Stimulated activated naive CD4-positive, alpha-beta T cell treated with Interleukin-2 at 50 U/mL for 16 hours (primary cell): ENCODE data around the gene TCP1.
"Not testable (repeated sequence)": the region's sequence is repeated elsewhere in the genome, so short reads cannot be mapped to it uniquely, and the experiment has no call there.

Experiments used
- DNase-seq: peaks from one replicate; lab custom pipeline; 2025; lab: John Stamatoyannopoulos, UW

The TCP1 gene

DNA sequence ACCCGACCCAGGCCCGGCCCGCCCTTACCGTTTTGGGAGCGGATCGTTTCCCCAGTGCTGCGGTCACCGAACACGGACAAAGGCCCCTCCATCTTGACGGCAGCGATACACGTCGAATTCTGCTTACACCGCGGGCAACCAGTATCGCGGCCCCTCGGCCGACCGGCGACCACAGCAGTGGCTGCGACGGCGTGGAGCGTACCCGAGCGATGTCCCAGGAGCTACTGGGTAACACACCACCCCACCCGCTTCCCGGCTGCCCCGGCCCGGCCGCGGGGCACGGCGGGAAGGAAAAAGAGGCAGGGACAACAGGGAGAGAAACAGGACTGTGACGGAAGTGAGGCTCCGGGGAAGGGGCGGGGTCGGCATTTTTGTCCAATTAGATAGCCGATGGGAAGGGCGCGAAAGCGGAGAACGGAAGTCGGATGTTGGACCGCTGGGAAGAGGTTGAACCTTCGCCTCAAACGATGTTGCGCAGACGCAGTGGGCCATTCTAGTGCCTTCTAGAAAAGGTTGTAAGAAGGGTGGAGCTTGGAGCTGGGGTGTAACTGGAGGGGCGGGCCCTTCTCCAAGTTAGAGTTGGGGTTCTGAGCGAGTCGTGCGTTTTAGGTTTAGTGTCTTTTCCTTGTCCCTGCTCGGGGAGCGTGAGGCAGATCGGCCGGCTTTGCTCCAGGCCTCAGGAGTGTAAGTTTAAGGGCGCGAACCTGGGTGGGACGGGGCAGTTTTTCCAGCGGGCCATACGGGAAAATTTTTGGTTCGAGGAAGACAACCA lies at the start of gene TCP1:
Gene TCP1, minus strand, starts transcription at position 226 of the 772 bp plus-strand sequence. Its CDS starts 134 bp downstream, at position 92.
- DNase-seq = peak; percentile 100

GRCh38 chr6:159838020-159838744 lies 48.8 kb upstream of the TCP1 start:
- no peak for DNase-seq

GRCh38 chr6:159837511-159837910 lies 48.1 kb upstream of the TCP1 start:
- no peak for DNase-seq

DNA sequence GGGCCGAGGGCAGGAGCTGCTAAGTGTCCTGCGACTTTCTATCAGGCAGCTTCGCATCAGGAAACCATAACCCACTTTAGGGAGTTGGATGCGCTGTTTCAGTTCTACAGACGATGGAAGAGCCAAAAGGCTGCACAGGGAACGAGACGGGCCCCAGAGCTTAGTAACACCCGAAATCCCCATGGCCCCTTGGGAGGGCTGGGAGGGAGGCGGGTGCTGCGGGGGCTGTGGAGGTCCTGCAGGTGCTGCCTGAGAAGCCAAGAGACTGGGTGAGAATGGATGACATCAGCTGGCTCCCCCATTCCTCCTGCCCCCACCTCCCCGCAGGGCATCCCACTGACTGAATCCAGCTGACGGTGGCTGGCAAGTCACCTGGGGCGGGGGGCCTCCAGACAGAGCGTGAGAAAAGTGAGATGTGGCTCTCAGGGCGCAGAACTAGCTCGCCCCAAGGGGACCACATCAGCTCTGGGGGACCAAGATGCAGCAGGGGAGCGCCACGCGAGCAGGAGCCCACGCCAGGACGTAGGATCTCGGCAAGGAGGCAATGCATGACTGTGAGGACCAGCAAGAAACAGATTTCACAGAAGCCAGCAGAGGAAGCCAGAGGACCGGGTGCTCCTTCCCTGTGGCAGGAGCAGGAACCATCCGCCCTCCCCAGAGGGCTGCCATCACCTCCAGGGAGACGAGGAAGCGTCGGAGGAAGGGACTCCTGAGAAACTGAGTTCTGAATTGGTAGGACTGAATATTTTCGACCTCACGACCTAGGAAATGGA lies 47.5 kb upstream of the TCP1 start:
- DNase-seq = no peak

- DNase-seq = no peak
Measured at GRCh38 chr6:159833997-159834603, 44.7 kb upstream of the TCP1 start.

DNA sequence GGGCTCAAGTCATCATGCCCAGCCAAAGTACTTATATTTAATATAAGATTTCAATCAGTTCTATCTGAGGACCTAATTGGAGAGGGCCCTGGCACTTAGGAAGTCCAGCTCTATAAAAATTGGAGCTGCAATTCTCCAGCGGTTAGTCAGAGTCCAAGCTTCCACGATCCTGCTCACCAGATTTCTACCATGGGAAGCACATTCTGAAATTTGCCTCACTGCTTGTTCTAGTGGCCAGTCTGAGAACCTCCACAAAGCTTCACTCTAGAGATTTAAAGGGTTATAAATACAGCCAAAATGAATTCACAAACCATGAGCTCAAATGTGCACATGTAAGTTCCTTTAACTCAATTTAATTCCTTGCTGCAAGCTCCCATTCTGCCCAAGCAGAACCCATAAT lies 44.2 kb upstream of the TCP1 start:
- DNase-seq = no peak

- DNase-seq = no peak
Measured at GRCh38 chr6:159832946-159833345, 43.5 kb upstream of the TCP1 start.

- DNase-seq = no peak
Measured at GRCh38 chr6:159831373-159831679, 41.9 kb upstream of the TCP1 start.

- no peak for DNase-seq
Measured at GRCh38 chr6:159830501-159831372, 41.3 kb upstream of the TCP1 start.

DNA sequence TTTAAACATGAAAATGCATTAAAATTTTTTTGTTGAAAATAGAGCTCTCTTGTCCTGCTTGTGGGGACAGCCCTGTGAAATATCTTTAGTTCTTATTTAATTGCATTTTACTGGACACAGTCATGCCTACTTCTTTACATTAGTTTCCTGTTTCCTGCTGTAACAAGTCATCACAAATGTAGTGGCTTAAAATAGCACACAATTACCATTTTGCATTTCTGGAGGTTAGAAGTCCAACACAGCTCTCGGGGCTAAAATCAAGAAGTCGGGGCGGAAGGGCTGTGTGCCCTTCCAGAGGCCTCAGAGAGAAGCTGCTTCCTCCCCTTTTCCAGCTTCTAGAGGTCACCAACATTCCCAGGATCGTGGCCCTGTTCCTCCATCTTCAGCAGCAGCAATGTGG lies 40.1 kb upstream of the TCP1 start:
- no peak for DNase-seq

- no peak for DNase-seq
Measured at GRCh38 chr6:159828074-159828473, 38.7 kb upstream of the TCP1 start.

DNA sequence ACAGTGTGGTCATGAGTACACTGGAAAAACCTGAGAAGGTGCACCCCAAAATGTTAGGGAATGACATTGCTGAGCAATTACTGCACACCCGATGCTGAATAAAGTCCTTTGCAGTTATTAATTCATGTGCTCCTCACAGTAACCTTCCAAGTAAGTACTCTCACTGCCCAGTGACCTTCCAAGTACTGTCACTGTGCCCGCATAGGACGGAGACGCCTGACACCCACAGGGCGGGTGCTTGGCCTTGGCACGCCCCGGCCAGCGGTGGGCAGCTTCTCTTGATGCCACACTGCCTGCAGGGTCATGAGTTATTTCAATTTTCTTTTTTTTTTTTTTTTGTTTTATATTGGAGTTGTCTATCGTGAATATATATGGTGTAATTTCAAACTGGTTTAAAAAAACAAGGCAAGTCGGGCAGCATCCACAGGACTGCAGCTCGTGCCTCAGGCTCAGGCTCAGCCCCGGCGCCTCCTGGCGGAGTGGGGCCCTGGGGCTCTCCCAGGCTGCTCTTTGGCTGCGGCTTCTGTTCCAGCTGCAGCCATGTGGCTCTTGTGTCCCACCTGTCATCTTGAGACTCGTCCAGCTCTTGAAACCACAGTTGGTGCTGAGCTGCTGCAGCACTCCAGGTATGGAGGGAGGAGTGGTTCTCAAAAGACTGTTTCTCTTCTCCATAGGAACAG lies 37.7 kb upstream of the TCP1 start:
- DNase-seq = no peak

- no peak for DNase-seq
Measured at GRCh38 chr6:159826004-159826403, 36.6 kb upstream of the TCP1 start.

- DNase-seq = not testable (repeated sequence)
Measured at GRCh38 chr6:159824690-159825089, 35.3 kb upstream of the TCP1 start.

DNA sequence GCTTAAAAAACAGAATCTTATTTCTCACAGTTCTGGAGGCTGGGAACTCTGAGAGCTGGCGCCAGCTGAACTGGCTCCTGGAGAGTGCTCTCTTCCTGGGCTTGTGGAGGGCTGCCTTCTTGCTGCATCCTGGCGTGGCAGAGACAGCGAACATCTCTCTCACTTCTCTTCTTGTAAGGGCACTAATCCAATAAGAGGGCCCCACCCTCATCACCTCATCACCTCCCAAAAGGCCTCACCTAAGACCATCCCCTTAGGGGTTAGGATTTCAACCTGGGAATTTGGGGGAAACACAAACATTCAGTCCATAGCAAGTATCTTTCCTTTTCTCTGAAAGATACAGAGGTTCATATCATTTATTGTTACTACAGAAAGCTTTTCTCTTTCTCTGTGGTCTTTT lies 34.6 kb upstream of the TCP1 start:
- DNase-seq = no peak

GRCh38 chr6:159821726-159822125 lies 32.3 kb upstream of the TCP1 start:
- no peak for DNase-seq

- DNase-seq = no peak
Measured at GRCh38 chr6:159821122-159821521, 31.7 kb upstream of the TCP1 start.

DNA sequence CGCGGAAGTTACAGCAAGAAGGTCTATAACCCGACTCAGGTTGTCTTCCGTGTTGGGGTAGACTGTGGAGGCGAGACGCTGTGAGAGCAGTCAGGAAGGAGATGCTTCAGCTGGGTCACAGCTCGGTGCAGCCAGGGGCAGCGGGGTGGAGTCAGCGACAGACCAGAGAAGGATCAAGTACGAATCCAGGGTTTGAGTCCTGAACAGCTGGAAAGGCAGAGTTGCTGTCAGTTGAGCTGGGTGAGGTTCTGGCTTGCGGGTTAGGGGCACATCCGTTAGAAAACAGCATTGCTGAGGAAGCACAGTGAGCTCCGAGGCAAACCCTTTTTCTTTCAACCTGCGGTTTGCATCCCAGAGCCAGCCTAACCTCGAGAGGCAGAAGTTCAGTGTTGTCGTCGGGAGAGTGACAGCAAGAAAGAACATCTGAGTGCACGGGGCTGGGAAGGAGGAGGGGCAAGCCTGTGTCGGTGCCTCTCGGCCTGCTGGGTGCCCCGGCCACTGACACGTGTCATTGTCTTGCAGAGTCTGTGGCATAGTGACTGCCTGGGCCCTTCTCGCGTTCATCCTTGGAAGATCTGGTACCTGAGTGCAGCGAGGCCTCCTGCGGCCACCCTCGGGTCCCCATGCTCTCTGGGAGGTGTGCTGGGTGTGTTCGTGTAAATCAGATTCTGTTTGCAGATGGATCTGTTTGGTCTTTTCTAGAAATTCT lies 30.7 kb upstream of the TCP1 start:
- DNase-seq = peak; percentile 19

GRCh38 chr6:159819098-159819497 lies 29.7 kb upstream of the TCP1 start:
- no peak for DNase-seq
